ENCODE results near the gene CAPN12.

GRCh38 chr19:38700902-38701454 lies 43.3 kb downstream of the CAPN12 start:
- TF ChIP-seq CTCF (conservative IDR thresholded peaks at IDR 0.05; ENCODE audit: low read length), result no peak
- TF ChIP-seq EZH2phosphoT487 (IDR thresholded peaks at IDR 0.05; ENCODE audit: borderline replicate concordance), result no peak
